HG03108 (cell line): ENCODE measurements around the gene TAC3.
A peak's percentile ranks its signal among the peaks of the same experiment; 100 is the strongest.
"Not testable (repeated sequence)": the region's sequence is repeated elsewhere in the genome, so short reads cannot be mapped to it uniquely, and the experiment has no call there.

Experiments used
- ATAC-seq: cut with Tn5 transposase; IDR thresholded peaks from one replicate; pipeline ENCODE4 v1.9.1; 2021; ENCODE audit warnings: moderate library complexity; ENCODE audit not compliant: unreplicated experiment

TAC3 gene

DNA sequence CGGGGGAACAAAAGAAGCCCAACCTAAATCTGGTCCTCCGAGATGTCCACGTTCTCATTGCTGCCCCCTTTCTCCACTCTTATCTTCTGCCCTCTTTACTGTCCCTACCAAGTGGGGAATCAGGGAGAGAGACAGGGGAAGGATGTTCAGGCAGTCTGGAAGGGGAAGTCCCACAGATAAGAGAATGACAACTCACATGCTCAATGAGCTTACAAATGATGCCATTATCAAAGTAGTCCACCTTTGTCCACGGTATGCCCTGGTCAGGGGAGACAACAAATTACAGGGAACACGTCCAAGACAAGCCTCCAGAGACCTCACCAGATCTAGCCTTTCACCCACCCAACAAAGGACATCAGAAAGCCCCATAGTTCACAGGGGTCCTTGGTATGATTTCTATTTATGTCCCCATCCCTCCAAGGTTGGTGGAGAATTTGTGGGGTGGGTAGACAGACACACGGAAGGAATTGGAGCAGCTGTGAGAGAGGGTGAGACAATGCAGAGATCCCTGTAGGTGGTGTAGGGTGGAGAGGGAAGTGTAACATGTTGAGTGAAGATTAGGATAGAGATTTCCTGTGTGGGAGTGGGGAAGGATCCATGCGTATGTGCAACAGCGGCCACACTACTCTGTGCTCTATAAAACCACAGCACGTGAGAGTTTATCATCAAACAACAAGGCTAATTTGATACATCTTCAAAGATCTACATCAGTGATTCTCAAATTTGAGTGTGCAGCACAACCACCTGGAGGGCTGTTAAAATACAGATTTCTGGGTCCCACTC is 22.9 kb upstream of the TAC3 start:
- ATAC-seq = no peak

DNA sequence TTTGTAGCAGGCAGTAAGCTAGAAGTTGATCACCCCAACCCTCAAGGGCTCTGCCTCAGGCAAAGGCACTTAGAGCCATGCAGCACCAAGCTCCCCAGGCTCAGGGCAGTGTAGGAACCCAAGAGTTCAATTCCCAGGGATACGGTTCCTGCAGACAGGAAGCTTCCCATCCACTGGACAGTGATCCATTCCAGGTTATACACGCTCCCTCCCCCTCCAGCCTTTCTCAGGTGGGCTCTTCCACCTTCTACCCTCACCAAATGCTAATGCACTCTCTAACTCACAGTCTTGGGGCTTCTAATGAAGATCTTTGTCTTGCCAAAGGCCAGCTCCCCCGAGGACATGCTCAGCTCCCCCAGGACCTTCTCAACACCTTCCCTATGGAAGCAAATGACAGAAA is 20.9 kb upstream of the TAC3 start:
- ATAC-seq = no peak

DNA sequence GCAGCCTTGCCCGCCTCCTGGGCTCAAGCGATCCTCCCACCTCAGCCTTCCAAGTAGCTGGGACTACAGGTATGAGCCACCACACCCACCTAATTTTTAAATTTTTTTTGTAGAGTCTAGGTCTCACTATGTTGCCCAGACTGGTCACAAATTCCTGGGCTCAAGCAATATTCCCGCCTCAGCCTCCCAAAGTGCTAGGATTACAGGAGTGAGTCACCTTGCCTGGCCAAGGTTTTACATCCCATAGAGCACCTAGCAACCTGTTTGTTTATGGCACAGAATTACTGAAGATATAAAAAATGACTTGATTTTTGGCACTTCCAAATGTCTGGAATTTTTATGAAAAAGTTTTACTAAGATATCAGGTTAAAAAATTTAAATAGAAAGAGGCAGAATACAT is 17.1 kb upstream of the TAC3 start:
- ATAC-seq = no peak

DNA sequence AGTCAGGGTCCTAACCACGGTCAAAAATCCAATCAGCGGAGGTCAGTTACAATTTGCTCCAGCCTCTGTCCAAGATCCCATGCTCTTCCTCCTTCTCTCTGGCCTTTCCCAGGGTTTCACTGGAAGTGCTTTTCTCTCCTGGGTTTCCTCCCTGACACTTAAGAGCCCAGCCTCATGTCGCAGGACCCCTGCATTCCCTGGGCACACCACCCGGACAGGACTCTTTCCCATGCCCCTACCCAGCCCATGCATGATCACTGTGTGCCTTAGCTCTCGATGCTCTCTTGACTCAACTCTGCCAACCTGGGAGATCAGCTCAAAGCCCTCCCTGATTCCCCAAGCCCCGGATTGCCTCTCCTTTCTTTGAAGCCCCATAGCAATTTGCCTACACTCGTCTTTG is 15.5 kb upstream of the TAC3 start:
- no peak for ATAC-seq

DNA sequence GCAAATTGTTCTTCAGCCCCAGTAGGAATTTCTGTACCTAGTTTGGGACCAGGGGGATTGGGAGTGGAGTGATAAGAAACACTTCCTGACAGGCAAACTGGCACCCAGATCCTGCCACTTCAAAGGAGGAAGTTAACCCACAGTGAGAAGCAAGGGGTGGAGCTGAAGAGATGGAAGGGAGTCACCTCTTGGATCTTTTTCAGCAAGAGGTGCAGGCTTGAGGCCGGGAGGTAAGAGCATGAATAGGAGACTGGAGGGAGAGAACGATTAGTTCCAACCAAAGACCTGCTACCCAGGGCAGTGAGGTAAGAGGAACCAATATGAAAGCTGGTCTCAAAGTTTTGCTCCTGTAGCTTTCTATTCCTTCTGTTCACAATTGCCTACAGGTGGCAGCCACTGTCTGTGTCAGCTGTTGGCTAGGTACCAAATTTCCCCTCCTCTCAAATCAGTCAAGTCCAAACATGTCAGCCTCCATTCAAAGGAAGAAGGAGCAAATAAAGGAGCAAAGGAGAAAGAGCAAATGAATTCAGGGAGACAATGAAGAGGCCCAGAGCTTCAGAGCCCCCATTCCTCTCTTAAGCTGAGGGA is 14.9 kb upstream of the TAC3 start:
- no peak for ATAC-seq

DNA sequence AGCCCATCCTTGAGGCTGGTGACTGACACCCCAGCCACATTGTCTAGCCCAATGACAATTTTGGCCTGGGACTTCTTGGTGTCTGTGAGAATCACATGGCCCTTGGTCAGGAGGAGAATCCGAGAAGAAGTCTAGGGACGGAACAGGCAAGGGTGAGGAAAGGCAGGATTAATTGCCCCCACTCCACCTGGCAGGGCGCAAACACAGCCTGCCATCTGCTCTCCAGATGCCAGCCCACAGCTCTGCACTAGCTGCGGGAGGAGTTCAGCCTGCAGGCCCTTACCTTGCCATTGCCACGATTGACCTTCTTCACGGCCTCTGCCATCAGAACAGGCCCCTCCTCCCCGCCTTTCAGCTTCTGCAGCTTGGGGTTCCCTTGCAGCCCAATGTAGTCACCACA is 13.1 kb upstream of the TAC3 start:
- ATAC-seq = no peak

DNA sequence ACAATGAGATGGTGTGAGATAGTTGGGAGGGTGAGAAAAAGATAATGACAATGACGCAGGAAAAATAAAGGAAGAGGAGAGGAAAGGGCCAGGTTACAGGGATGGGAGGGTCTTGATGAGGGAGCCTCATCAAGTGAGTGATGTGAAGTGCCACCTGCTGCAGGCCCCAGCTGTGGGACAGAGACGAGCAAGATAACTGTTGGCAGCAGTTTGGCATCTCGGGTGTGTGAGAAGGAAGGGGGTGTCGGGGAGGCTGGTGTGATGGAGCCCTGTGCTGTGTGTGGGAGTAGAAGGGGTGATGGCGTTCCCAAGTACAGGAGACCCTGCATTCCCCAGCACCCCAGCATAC is 11.4 kb upstream of the TAC3 start:
- ATAC-seq = no peak

DNA sequence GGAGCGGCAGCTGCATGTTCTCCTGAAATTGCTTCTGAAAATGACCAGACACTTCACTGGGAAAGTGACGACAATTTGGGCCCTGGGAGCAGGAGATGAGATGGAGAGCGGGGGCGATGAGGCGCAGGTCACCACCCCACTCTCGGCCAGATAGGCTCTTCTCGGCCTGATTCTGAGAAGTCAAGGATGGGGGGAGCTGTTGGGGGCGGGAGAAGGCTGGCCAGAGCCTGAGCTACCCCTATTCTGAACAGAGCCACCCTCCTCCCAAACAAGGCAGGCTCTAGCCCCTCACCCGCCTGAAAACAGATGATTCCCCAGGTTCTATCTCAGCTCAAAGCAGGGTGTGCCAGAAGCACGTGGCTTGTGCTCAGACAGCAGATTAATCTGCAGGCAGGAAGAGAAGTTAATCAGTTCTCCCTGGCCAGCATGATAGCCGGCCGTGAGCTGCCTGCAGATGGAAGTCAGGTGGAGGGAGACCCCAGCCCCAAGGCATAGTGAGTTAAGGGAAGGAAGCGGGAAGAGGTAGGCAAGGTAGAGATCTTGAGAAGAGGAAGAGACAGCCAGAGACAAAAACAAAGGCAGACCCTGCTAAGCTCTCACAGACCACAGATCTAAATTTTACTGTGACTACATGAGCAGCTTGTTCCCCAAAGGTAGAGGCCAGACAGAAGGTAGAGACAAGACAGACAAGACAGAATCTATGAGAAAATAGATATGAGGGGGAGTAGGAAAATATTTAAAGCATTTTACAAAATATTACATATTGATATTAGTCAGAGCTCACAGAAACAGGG is 10.9 kb upstream of the TAC3 start:
- no peak for ATAC-seq

DNA sequence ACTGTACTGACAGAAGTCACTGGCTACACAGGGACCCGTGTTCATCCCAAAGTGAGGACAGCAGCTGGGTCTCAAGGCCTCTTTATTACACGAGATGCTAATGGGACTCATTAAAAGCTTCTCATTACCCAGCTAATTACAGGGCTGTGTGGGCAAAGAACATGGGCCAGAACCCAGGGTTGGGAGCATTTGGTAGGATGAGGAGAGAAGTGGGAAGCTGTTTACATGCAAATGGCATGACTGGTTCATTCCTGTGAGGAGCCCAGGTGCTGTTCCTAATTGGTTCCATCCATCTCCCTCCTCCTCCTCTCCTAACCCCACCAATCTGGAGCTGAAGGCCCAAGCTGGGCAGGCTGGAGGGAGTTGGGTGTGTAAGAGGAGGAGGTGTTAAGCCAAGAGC is 8.9 kb upstream of the TAC3 start:
- ATAC-seq = no peak

DNA sequence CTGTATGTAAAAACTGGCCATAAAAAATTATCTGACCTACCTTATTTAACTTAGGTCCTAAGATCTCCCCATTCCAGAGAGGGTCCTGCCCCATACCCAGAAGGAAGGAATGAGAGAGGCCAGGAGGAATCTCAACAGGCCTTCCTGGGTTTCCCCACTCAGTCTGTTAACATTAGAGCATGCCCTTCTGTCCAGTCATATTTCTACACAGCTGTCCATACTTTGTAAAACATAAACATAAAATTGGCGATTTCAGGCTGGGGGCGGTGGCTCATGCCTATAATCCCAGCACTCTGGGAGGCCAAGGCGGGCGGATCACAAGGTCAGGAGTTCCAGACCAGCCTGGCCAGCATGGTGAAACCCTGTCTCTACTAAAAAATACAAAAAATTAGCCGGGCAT is 6.0 kb upstream of the TAC3 start:
- ATAC-seq = not testable (repeated sequence)

DNA sequence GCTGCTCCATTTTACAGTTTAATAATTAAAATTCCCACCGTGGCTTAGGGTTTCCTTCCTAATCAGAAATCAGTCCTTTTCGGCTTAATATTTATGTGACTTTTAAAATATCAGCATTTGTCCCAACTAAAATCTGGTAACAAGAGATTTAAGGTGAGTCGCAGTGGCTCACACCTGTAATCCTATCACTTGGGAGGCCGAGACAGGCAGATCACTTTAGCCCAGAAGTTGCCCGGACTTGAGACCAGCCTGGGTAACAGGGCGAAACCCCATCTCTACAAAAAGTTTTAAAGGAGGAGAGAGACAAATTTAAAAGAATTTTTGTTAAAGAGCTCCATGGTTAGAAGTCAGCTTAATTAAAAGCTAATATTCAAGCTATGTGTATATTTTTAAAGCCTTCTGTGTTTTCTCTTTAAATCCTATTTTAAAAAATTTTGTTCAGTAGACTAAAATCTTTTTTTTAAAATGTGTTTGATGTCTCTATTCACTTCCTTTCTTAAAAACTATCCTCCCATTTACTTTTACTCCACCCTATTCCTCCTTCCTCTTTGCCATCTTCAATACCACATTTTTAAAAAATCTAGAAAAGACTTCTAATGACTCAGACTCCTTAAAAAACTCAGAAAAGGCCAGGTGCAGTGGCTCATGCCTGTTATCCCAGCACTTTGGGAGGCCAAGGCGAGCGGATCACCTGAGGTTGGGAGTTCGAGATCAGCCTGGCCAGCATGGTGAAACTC is 3.8 kb upstream of the TAC3 start:
- no peak for ATAC-seq

DNA sequence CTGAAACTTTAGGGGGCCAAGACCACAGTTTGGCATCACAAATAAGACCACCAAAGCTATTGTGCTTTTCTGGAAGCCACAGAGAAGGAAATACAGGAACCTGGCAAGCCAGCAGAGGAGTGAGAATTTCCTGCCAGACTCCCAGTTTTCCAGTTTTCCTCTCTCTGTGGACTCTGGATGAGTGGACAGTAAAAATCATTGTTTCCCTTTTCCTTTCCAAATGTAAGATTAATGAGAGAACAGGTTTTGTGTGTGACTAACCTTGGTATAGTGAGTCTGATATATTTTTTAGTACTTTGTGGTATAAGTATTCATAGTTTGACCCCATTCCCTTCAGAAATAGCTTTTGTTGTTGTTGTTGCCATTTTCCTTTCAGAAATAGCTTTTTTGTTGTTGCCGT is 2.6 kb upstream of the TAC3 start:
- no peak for ATAC-seq

DNA sequence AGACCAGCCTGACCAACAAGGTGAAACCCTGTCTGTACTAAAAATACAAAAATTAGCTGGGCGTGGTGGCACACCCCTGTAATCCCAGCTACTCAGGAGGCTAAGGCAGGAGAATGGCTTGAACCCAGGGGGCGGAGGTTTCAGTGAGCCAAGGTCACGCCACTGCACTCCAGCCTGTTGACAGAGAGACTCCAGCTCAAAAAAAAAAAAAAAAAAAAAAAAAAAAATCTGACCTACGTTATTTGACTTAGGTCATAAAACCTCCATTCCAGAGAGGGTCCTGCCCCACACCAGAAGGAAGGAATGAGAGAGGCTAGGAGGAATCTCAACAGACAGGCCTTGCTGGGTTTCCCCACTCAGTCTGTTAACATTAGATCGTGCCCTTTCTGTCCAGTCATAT is 2.0 kb upstream of the TAC3 start:
- not testable (repeated sequence) for ATAC-seq

DNA sequence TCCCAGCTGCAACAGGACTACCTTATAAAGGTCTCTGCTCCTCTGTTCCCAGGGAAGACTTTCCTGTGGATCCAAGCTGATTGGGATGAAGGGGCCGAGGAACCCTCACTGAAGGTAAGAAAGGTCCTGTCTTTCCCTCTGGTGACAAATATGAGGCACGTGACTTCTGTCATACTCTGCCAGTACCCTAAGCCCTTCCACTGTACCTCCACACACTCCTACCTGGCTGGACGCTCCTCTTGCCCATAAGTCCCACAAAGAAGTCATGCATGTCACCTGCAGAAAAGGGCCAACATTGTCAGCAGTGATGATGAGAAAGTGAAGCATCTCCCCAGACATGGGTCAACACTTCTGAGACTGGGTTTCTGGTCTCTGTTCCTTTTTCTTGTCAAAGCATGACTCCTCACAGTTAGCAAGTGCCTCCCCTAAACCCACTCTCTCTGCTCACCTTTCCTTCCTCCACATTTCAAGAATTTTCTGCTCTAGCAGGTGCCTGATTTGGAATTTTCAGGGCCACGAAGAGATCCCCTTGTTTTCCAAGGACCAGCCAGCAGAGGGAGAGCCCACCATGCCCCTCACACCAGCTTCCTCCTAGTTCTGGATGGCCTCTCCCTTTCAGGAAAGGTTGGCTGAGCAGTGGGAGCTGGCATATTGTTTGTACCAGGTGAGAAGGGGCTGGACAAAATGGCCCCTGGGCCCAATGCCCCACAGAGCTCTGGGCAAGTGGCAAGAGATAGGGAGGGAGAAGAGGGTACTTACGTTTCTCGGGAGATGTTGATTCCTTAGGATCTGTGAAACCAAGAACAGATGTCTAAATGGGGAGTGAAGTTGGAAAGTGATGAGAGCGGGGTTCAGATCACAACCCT is 3.5 kb downstream of the TAC3 start:
- ATAC-seq = peak; percentile 87

DNA sequence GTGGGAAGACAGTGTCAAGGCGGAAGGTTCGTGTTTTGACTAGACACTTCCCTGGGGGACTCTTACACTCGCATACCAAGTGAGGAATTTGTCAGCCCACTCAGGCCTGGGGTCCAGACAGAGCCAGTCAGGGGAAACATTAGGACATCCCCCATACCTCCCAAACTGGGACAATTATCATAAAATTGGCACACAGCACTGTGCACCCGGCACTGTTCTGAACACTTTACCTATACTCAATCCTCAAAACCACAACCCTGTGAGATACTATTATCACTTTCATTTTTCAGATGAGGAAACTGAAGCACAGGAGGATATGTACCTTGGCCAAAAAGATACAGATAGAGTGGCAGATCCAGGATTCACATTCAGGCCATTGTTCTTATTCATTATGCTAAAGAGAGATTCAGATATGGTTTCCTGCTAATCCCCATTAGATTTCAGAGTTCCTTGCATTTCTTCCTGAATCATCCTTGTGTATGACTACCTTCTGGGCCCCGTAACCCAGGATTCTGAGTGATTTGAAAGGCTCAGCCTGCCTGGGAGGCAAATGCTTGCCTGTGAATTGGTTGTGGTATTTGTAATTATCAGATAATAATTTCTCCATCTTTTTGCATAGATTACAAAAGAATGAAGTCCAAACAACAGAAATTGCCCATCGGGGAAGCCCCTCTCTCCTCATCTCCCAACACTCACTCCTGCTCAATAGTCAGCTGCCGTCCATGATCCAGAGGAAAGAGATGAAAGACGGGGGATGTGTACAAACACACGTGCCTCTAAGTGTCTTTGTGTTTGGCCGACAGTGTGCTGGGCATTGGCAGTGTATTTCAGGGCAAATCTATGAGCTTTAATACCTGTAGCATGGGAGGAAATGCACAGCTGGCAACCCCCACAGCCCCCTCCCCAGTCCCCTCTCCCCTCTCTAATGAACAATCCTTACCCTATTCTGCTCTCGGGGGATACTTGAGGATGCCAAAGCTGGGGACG is 4.6 kb downstream of the TAC3 start:
- no peak for ATAC-seq

DNA sequence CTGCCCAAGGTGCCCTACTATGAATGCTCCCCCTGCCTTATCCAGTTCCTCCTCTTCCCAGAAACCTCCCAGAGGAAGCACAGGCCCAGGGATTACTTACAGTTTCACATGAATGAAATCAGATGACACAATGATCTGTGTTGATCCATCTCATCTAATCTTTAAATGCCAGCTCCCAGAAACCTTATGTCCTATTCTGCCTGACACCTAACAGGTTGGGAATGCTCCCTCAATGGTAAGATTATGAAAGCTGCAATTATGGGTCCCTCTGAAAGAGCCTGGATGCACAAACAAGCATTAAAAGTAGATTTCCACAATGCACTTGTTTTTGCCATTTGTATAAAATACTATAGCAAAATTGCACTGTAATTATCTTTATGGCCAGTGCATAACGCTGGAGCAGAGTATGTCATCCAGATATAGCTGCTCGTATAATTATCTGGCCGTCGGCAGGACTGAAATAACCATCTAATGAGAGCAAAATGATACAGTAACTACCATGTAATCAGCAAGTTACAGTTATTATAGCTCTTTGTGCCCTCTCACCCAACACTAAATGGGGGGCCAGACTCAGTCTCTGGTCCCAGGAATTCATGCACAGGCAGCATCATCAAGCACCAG is 5.6 kb downstream of the TAC3 start:
- no peak for ATAC-seq

DNA sequence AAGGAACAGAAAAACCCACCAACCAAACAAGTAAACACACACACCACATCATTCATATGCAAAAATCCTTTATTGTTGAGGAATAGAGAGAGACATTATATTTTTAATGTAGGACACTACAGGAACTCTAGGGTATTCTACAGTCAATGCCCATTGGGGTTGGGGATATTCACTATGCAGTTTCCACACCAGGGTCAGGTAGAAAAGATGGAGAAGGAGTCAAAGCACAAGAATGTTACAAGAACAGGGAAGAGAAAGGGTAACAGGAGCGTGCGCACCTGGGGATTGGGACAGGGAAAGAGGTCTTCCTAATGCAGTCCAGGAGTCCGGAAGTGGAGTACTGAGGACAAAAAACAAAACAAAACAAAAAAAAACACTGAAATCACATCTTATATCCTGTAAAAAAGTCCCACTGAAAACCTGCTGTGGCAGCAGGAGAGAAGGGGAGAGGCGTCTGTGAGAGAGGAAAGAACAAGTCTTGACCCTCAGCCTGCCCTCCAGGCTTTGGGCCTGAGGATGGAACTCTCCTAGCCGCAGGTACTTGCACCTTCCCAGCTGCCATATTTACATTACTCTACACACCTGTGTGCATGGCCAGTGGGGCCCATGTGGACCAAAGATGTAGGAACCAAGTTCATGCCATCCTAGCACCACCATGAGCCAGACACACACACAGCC is 6.2 kb downstream of the TAC3 start:
- no peak for ATAC-seq

DNA sequence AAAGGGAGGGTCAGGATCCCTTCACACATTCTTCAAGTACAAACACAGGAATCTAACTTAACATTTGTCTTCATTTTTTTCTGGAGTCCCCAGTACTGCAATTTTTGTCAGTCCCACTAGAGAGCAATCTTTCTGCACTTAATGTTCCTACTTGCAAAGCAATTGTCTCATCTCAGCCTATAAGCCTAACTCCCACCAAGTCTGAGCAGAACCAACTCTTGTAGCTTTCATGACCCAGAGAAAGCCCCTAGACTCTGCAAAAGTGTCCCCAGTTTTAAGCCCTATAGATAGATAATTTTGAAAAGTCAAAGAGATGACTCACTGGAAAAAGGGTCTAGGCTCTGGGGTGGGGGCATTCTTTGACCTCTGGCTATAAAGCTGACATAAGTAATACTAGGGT is 8.2 kb downstream of the TAC3 start:
- no peak for ATAC-seq
